Activated CD8-positive, alpha-beta memory T cell treated with anti-CD3 and anti-CD28 coated beads, Interleukin-2, amount 50 U/mL, for 48 hours (primary cell): ENCODE results near the gene ESR2.
"Not testable (repeated sequence)": the region's sequence is repeated elsewhere in the genome, so short reads cannot be mapped to it uniquely, and the experiment has no call there.

ENCODE experiments used
- DNase-seq: peaks from one replicate; pipeline ENCODE4 v3.0.0-alpha.2; 2020

ESR2 gene

DNA sequence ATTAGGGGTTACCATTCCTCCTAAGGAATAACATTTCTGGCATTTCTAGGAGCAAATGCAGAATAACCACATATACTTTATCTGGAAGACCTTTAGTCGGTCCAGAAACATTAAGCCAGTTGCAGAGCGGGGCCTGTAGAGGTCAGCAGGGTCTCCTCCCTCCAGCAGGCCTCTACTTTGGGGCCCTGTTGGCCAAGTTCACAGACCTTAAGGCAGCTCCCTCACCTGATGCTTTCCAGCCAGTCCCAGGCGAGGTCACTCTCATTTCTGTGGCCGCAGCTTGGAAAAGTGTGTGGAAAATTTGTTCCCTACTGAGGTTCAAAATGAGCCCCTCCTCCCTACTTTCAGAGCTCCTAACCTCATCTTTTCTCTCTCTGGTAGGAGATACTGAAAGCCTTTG lies 74.1 kb downstream of the ESR2 start:
- DNase-seq: no peak

DNA sequence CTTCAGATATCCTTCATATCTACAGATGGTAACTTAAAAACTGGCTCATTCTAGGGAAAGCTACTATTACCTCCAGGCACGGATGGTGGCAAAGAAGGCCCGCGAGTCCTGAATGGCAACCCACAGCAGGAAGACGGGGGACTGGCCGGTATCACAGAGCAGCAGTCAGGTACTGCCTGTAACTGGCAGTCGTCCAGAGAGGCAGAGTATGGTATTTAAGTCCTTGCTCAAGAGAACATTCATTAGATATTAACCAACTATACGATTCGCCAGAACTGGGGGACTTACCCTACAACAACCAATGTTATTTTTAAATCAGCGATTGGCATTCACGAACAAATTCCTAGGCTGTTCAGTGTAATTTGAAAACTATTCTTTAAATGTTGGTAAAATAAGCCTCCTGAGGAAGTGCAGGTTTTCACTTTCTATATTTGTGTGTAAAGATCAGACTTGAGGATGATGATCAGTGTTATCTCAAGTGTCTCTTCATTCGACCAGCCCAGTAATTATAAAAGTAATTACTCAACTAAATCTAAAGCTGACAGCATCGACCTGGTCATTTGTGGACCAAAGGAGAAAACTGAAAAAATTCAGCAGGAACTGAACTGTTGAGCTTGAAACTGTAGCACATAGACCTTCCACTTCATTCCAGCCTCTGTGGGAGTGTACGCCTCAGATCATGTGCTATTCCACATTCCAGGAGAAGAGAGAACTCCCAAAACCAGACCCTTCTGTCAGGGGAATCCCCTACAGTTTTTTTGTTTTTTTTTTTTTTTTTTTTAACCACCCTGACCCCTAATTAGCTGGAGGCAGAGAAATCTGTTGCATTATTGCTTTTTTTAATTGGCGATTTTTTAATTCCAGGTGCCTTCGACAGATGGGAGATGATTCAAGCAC lies 75.6 kb downstream of the ESR2 start:
- DNase-seq: no peak

DNA sequence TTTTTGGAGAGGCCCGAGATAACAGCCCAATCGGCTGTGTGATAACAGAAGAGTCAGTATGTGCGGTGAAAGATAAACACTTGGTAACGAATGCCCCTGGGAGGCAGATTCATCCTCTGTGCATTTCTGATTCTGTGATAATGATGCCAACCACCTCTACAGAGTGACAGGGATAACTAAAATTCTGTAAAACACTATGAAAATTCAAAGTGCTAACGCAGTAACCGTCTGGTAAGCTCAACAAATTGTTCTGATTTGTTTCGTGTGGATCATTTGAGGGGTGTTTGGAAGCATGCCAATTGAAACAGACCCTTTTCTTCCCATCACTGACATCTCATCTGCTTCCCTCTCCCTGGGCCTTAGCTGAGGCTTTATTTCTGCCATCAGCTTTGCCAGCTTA lies 76.3 kb downstream of the ESR2 start:
- DNase-seq: no peak

DNA sequence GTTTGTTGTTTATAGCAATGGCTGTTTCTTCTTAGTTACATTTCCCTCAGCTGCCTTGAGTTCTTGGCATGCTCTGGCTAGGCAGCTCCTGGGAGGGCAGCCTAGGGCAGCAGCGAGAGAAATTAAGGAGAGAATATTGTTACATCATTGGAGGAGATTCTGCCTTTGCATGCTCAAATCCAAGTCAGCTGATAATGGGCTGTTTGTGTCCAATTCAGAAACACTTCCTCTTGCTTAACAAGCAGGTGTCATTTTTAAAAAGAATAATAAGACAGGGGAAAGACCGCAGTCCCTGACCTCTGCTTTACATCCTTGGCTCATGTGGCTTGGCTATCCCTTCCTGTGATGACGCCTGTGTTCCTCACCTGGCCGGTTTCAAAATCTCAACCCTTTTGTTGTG lies 76.9 kb downstream of the ESR2 start:
- no peak for DNase-seq

DNA sequence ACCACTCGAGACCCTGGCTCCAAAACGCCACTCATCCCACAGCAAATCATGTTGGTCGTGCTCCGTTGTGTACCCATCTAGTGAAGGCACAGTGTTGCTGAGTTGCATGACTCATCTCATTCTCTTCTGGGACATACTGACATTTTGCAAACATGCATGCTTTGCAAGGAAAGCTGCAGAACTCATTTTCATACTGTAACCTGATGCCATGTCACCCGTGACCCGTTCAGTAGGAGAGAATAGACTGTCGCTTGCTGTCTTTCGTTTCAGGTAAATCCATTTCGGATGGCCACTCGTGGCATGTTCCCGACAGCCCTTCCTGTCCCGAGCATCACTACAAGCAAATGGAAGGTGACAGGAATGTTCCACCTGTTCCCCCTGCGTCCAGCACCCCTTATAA lies 78.2 kb downstream of the ESR2 start:
- DNase-seq: no peak

DNA sequence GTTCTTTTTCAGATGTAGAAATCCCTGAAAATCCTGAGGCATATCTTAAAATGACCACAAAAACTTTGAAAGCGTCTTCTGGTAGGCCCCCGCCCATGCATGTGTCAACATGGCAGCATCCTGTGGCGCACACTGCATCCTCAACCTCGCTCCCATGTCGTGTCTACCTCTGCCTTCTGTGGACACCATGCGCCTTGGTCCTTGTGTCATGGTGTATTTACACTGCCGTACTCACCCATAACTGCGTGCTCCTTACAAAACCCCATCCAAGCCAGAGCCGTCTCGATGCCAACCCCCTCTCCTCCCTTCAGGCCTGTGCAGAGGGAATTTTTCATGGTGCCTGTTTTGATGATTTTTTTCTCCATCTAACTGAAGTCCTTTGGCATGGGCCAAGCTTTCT lies 78.9 kb downstream of the ESR2 start:
- no peak for DNase-seq

GRCh38 chr14:64213853-64214570 lies 80.2 kb downstream of the ESR2 start:
- DNase-seq: no peak

DNA sequence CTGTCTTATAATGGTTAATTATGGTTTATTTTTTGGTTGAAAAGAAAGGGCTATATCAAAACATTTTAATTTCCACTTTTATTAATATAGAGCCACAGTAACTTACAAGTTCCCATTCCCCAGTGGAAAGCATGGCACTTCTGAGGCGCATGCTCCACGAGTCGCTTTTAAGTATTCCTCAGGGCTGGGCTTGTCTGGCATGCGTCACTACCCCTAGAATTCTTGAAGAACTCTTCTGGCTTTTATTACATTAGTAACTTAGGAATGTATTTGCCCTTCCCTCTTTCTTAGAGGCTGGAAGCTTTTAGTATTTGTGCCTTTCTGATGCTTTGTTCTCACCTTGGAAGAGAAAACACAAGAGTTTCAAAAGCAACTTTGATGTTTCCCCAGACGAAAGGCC lies 81.1 kb downstream of the ESR2 start:
- DNase-seq: no peak

- no peak for DNase-seq
These were observed 81.5 kb downstream of the ESR2 start for GRCh38 chr14:64212666-64213065.

GRCh38 chr14:64210912-64211311 lies 83.3 kb downstream of the ESR2 start:
- DNase-seq: not testable (repeated sequence)

GRCh38 chr14:64210216-64210615 lies 84.0 kb downstream of the ESR2 start:
- no peak for DNase-seq

- no peak for DNase-seq
These were observed 84.6 kb downstream of the ESR2 start for GRCh38 chr14:64209444-64210131.

- no peak for DNase-seq
These were observed 85.2 kb downstream of the ESR2 start for GRCh38 chr14:64208981-64209380.

DNA sequence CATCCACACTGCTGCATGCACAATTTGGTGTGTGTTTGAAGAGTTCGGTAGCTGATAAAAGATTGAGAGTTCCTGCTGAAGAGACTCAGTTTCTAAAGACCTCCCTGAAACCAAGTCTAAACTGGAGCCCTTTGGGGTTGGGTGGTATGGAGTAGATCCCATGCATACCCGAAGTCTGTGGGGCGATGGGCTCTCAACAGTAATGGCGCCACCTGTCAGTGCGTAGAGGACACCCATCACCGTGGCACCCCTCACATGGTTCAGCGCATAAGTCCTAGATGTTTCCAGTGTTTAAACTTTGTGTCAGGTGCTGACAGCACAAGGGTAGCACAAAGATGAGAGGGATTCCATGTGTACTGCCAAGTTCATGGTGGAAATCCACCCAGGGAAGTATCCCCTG lies 85.9 kb downstream of the ESR2 start:
- DNase-seq: no peak

- DNase-seq: no peak
These were observed 90.7 kb downstream of the ESR2 start for GRCh38 chr14:64203366-64204006.

- DNase-seq: no peak
These were observed 91.5 kb downstream of the ESR2 start for GRCh38 chr14:64202716-64203115.

DNA sequence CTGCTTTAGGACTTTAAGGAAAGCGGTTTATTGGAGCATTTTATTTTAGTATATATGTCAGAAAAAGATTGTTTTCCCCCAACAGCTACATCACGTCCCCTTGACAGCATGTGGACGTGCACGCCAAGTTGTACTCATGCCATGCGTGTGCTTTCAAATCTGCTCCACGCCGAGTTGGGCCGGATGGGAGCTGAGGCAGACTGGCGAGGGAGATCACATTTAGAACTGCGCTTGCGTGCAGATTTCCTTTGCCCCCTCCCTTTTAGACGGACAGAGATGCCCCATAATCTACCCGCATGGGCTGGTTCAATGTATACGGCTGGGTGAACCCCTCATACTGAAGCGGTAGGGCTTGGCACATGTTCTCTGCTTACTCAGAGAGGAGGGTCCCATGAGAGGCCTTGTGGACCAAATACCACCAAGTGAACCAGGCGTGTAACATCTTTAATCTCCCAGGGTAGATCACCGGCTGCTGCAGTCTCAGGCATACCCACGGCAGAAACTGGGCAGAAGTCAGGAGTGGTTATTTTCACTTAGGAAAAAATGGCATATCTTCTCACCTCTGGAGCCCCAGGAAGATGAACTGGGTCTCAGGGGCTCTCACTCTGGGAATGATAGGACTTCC lies 92.1 kb downstream of the ESR2 start:
- DNase-seq: no peak

- DNase-seq: no peak
These were observed 92.9 kb downstream of the ESR2 start for GRCh38 chr14:64201296-64201695.

DNA sequence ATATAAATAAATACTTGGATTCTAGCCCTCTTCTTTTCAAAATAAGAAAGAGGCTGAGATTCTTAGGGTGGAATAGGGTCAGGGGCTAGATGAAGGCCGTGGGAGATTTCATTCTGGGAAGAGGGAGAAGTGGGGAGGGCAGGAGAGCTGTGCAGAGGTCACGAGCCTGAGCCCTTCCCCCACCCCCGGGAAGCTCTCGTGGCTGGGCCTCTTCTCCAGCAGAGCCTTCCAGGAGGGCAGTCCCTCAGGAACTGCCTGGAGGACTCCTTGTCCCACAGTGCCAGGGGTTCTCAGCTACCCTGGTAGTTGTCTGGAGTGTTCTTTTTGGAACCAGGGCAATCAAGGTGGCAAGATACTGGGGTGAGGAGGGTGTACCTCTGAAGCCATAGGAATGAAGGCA lies 94.0 kb downstream of the ESR2 start:
- no peak for DNase-seq

GRCh38 chr14:64198486-64198885 lies 95.7 kb downstream of the ESR2 start:
- no peak for DNase-seq

- DNase-seq: no peak
These were observed 96.2 kb downstream of the ESR2 start for GRCh38 chr14:64197996-64198395.

DNA sequence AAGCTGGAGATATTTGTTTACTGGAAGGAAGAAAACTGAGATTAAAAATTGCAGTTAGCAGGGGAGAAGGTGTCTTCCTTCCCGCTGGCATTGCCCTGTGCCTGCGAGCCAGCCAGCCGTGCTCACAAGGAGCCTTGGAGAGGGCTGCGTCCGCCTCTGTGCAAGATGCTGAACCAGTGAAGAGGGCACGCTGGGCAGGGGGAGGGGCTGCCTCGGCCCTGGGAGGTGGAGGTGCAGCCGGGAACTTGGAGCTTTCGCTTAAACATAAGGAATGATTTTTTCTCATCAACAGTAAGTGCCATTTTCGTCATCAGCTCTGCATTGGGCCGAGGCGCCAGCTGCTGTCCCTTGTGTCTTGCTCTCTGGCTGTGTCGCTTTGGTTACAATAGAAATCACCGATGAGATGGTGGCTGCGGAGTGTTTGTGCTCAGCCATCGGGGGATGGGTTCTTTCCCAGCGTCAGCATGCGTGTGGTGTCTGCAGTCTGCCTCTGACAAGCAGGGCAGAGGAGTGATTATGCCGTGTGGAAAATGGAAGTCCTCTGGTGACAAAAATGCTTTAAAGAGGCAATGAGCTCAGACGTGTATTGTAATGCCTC lies 97.3 kb downstream of the ESR2 start:
- no peak for DNase-seq
